Measurements from ENCODE around the gene FAM171A1.
"Not testable (repeated sequence)": the region's sequence is repeated elsewhere in the genome, so short reads cannot be mapped to it uniquely, and the experiment has no call there.

The FAM171A1 gene

GRCh38 chr10:15341502-15342128, 29.5 kb downstream of the FAM171A1 start:
- DNase-seq, result no peak

- no peak for DNase-seq
These were observed 31.2 kb downstream of the FAM171A1 start for GRCh38 chr10:15339892-15340291.

- DNase-seq, result not testable (repeated sequence)
These were observed 33.6 kb downstream of the FAM171A1 start for GRCh38 chr10:15337441-15337923.

- no peak for DNase-seq
These were observed 34.9 kb downstream of the FAM171A1 start for GRCh38 chr10:15336211-15336610.

GRCh38 chr10:15335508-15335907, 35.6 kb downstream of the FAM171A1 start:
- DNase-seq, result no peak

- no peak for DNase-seq
These were observed 36.3 kb downstream of the FAM171A1 start for GRCh38 chr10:15334650-15335323.

- DNase-seq, result no peak
These were observed 37.0 kb downstream of the FAM171A1 start for GRCh38 chr10:15333909-15334649.

GRCh38 chr10:15333181-15333580, 37.9 kb downstream of the FAM171A1 start:
- DNase-seq, result not testable (repeated sequence)

- DNase-seq, result no peak
These were observed 39.6 kb downstream of the FAM171A1 start for GRCh38 chr10:15331461-15331860.

- DNase-seq, result no peak
These were observed 41.7 kb downstream of the FAM171A1 start for GRCh38 chr10:15329437-15329836.

GRCh38 chr10:15325944-15326284, 45.2 kb downstream of the FAM171A1 start:
- no peak for DNase-seq

- DNase-seq, result no peak
These were observed 45.7 kb downstream of the FAM171A1 start for GRCh38 chr10:15325243-15325943.

- DNase-seq, result no peak
These were observed 46.5 kb downstream of the FAM171A1 start for GRCh38 chr10:15324611-15325010.

- DNase-seq, result no peak
These were observed 47.0 kb downstream of the FAM171A1 start for GRCh38 chr10:15324113-15324512.

- no peak for DNase-seq
These were observed 48.7 kb downstream of the FAM171A1 start for GRCh38 chr10:15322356-15322755.

- DNase-seq, result no peak
These were observed 49.4 kb downstream of the FAM171A1 start for GRCh38 chr10:15321431-15322341.

- no peak for DNase-seq
These were observed 50.4 kb downstream of the FAM171A1 start for GRCh38 chr10:15320522-15321203.

GRCh38 chr10:15320118-15320517, 51.0 kb downstream of the FAM171A1 start:
- DNase-seq, result no peak

GRCh38 chr10:15316871-15317464, 54.1 kb downstream of the FAM171A1 start:
- no peak for DNase-seq

GRCh38 chr10:15316145-15316544, 54.9 kb downstream of the FAM171A1 start:
- DNase-seq, result no peak

- no peak for DNase-seq
These were observed 55.8 kb downstream of the FAM171A1 start for GRCh38 chr10:15315286-15315685.
